IPS-18c (cell line): ENCODE data around the gene BICD2.

Experiments used
- H3K4me3 ChIP-seq: 2 replicates; pipeline ENCODE4 v1.7.0; 2013; ENCODE audit warnings: low read depth, mild to moderate bottlenecking, low read length, moderate library complexity; ENCODE audit not compliant: insufficient read depth
- H3K9me3 ChIP-seq: one replicate; pipeline ENCODE4 v1.6.1; 2013; ENCODE audit warnings: mild to moderate bottlenecking, low read length, moderate library complexity; ENCODE audit not compliant: control insufficient read depth, insufficient read depth

The BICD2 gene

DNA sequence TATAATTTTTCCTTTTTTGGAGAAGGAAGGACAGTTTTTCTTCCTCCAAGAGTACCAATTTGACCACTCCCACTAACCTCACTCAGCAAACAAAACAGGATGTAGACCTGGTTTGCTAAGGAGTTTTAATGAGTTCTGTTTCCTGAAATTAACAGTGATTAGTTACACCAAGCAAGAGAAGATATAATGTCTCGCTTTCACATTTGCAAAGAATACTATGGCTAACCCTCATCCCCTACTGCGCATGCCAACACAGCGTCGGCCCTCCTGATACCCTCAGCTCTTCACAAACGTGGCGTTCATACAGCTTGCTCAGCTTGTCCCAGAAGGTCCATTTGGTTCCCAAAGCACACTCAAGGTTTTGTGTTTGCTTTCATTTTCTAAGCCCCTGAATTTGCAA, 52.8 kb downstream of the BICD2 start:
- no peaks in the 10 kb centered on the region for H3K9me3 ChIP-seq

DNA sequence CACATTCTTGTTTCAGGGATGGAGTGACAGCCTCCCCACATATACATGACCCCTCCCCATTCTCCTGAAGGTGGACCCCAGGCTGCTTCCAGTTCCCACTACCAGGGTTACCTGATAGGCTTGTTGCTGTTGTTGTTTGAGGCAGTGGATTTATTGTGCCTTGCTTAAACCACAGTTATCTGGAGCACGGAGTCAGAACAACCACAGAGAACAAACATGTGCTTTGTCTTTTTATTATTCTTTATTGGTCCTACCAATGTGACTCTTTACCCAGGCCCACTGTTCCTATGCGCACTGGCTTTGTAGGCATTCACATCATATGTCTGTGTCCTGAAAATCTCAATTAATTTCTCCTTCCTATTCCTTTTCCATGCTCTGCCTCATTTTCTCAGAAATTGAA, 53.5 kb downstream of the BICD2 start:
- no peaks in the 10 kb centered on the region for H3K9me3 ChIP-seq

More for the DNA sequence above, 52.8 kb downstream of the BICD2 start:
- H3K4me3 ChIP-seq, result no peak overlapping the region

DNA sequence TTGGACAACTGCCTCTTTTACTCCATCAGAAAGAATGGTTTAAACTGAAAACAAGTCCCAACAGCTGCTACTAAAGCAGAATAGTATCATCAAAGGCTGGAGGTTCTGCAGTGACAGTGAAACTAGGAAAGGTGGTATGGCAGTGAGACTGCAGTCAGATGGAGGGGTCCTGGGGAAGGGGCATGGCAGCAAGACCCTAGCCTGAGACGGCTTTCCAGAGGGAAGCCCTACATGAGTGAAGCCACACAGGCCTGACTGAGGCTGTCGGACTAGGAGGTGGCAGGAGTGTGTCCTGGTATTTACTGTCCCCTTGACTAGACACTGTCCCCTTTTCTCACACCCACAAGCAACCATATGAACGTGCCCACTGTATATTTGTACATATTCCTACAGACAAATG, 54.3 kb downstream of the BICD2 start:
- no peaks in the 10 kb centered on the region for H3K9me3 ChIP-seq
- H3K4me3 ChIP-seq, result no peak overlapping the region

More for the DNA sequence above, 53.5 kb downstream of the BICD2 start:
- no peak overlapping the region for H3K4me3 ChIP-seq

DNA sequence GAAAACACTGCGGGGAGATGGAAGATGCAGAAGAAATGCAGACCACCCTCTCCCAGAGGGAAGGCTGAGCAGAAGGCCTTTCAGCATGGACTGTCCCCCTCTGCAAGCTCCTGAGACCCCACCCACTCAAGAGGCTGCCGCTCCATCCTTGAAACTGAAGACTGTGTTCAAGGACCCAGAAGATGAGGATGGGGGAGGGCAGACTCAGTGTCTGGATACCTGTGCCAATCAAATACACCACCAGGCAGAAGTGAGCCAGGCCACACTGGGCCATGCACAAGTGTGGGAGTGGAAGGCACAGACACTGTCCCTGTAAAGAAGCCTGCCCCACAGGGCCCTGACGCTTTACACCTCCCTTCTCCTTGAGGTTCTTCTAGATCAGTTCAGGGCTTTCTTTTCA, 54.7 kb downstream of the BICD2 start:
- H3K4me3 ChIP-seq, result no peak overlapping the region
- H3K9me3 ChIP-seq, result no peaks in the 10 kb centered on the region

DNA sequence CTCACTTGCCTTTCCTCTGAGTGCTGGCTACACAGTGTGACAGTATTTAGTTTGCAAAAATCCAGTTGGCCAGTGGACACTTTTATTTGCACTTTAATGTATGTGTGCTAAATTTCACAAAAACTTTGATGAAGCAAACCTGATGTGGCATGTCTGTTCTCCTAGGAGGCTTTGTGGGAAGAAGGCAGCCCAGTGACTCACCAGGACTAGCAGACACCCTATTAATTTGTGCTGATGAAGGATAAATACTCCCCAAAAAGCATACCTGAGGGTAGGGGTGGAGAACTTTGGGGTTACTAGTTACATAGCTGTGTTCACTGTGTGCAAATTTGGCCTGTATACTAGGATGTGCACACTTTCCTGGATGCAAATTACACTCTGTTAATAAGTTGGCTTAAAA, 55.4 kb downstream of the BICD2 start:
- Histone ChIP-seq H3K9me3 (no peaks in the 10 kb centered on the region), H3K4me3 (no peak overlapping the region)

DNA sequence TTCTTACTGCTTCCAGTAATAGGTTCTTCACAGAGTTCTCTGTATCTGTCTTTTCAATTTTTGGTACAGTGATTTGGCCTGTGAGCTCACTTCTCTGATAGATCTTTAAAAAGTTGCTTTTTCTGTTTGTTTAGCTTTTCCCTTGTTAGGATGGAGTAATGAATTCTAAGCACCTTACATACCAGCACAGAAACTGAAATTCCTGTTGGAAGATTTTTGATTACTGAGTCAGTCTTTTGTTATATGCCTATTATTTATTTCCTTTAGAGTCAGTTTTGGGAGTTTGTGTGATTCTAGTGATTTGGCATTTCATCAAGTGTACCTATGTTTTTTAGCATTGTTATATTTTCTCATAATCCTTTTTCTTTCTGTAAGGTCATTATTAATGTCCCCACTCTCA, 57.1 kb downstream of the BICD2 start:
- no peaks in the 10 kb centered on the region for H3K9me3 ChIP-seq
- H3K4me3 ChIP-seq, result no peak overlapping the region

DNA sequence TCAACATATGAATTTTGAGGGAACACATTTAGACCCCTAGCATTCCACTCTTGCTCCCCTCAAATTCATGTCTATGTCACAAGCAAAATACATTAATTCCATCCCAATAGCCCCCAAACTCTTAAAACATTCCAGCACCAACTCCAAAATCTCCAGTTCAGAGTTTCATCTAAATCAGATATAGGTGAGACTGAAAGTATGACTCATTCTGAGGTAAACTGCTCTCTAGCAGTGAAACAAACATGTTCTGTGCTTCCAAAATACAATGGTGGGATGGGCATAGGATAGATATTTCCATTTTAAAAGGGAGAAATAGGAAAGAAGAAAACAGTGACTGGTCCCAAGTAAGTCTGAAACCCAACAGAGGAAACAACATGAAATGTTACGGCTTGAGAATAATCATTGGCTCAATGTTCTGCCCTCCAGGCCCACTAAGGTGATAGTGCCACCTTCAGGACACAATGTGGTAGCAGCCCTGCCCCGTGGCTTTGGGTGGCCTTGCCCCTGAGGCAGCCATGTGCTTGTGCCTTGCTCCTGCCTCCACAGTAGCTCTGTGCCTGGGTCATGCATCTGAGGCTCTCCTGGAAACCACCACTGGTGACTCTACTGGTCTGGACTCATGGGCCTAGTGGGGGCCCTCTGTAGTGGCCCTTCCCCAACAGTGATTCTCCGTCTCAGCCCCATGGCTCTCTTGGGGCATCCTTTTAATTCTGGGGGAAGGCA, 58.3 kb downstream of the BICD2 start:
- no peak overlapping the region for H3K4me3 ChIP-seq

DNA sequence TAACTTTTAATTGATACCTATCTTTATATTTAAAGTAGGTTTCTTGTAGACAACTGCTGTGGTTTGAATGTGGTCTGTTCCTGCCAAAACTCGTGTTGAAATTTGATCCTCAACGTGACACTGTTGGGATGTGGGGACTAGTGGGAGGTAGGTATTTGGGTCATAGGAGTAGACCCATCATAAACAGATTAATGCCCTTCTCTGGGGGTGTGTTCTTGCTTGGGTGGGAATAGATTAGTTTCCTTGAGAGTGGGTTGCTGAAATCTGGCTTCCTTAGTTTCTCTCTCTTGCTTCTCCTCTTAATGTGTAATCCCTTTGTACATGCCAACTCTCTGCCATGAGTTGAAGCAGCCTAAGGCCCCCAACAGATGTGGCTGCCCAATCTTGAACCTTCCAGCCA, 60.1 kb downstream of the BICD2 start:
- Histone ChIP-seq H3K9me3 (no peaks in the 10 kb centered on the region), H3K4me3 (no peak overlapping the region)

More for the DNA sequence above, 58.3 kb downstream of the BICD2 start:
- H3K9me3 ChIP-seq, result no peaks in the 10 kb centered on the region

DNA sequence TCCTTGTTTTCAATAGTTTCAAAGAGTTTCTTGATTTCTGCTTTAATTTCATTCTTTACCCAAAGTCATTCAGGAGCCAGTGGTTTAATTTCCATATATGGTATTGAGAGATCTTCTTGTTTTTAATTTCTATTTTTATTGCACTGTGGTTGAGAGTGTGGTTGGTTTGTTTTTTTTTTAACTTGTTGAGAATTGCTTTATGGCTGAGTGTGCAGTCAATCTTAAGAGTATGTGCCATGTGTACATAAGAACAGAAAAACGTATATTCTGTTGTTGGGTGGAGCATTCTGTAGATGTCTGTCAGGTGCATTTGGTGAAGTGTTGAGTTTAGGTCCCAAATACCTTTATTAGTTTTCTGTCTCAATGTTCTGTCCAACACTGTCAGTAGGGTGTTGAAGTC, 68.0 kb downstream of the BICD2 start:
- H3K4me3 ChIP-seq, result no peak overlapping the region
- H3K9me3 ChIP-seq, result peaks cover 6% of the 10 kb centered on the region

DNA sequence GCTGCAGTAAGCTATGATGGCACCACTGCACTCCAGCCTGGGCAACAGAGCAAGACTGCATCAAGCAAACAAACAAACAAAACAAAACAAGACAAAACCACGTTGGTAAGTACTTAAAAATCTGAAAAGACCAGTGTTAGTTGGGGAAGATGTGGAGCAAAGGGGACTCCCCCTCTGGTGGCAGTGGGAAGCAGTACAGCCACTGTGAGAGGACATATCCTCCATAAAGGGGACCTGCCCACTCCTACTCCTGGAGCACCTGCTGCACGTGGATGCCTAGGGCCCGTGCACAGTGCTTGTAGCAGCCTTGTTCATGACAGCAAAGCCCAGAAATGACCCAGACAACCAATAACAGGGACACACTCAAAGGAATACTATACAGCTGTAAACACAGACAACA, 77.7 kb downstream of the BICD2 start:
- no peaks in the 10 kb centered on the region for H3K9me3 ChIP-seq
- H3K4me3 ChIP-seq, result no peak overlapping the region

DNA sequence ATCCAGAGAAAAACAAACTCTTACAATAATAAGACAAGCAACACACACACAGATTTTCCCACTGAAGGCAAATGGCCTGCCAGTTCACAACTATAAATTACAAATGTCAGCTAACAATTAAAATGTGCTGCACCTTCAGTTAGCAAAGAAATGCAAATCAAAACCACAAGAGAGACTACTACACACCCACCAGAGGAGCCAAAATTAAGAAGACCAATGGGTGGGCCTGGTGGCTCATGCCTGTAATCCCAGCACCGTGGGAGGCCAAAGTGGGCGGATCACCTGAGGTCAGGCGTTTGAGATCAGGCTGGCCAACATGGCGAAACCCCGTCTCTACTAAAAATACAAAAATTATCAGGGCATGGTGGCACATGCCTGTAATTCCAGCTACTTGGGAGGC, 79.6 kb downstream of the BICD2 start:
- no peak overlapping the region for H3K4me3 ChIP-seq
- no peaks in the 10 kb centered on the region for H3K9me3 ChIP-seq

DNA sequence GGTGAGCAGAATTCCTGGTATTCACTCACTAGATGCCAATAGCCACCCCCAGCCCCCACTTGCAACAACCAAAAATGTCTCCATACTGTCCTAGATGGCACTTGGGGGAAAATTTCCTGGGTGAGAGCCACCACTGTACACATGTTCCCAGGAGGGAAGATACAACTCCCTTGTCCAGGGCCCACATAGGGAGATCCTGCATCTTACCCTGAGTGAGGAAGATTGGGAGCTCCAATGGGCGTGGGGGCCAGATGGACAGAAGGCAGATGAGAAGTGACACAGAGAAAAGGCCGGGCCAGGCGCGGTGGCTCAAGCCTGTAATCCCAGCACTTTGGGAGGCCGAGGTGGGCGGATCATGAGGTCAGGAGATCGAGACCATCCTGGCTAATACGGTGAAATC, 82.4 kb downstream of the BICD2 start:
- no peaks in the 10 kb centered on the region for H3K9me3 ChIP-seq
- H3K4me3 ChIP-seq, result no peak overlapping the region

DNA sequence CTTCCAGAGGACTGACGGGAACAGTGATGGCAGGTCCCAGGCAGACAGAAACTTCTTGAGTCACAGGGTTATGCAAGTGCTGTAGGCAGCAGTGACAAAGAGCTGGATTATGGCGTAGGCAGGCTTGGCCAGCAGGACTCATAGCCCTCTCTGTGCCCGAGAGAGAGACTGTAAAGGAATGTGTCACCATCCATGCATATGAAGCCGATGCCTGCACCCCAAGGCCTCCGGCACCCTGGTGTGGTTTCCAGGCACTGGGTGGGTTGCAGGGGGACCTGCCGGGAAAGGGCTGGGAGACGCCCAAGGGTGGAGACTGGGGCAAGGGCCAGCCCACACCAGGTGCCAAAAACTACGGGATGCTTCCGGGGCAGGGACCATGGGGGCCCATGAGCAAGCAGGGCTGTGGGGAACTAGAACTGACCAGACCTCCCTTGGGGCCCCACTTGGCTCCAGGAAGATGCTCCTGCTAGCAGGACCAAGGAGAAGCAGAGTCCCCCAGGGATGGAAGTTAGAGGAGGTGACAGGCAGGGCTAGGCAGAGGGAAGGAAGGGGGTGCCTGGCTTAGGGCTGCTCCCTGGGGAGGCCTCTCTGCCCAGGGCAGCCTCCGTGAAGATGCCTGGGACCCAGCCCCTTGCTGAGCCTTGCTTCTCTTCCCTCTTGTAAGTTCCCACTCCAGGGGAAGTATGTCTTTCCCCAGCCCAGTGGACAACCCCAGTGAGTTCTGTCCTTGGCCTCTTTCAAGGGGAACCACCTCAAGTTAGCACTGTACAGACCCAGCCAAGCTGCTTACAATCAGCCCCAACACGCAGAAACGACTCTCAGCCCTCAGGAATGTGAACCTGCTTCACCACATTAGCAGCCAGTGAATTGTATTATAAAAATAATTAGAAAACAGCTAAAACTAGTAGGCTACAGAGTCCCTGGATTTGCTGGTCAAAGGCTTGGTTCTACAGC, 84.2 kb downstream of the BICD2 start:
- no peaks in the 10 kb centered on the region for H3K9me3 ChIP-seq
- no peak overlapping the region for H3K4me3 ChIP-seq

DNA sequence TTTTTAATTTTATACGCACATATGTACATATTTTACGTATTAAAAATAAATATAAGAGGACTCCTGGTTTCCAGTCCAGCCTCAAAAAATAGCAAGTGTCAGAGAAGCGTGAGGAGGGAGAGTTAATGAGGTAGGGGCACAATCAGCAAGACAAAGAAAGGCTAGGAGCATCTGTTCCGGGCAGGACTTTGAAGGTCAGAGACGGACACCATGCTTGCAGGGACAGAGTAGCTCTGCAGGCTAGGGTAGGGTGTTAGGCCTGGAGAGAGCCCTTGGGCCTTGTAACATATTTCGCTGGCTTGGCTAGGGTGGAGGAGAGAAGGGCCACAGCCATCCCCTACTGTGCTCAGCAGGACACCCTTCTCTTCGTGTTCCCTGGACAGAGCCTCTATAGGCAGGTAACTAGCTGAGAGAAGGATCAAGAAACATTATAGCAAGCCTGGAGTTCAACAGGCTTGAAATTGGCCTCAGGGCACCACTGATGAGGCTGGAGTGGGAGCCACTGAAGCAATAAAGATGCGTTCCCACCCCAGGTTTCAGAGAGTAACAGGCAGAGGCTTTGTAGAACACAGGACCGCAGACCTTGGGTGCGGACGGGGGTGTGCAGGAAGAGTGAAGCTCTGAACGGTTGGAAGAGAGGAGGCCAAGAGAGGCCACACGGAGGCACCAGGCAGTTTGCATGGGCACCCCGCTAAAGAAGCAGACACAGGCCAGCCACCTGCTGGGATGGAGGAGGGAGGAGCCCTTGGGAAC, 85.0 kb downstream of the BICD2 start:
- no peaks in the 10 kb centered on the region for H3K9me3 ChIP-seq
- H3K4me3 ChIP-seq, result 0 out of 2 replicates have a peak overlapping the region, but pooled peaks have one; percentile 3

DNA sequence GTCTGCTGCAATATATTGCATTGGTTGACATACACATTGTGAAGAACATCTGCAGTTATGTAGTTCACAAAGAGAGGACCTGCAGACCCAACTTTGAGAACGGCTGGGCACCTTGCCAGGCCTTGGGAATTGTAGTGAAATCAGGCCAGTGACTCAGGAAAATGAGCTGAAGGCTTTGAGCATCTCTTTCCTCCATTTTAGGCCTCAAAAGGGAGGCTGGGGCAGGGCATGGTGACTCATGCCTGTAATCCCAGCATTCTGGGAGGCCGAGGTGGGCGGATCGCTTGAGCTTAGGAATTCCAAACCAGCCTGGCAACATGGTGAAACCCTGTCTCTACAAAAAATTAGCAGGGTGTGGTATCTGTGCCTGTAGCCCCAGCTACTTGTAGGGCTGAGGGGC, 93.3 kb downstream of the BICD2 start:
- H3K9me3 ChIP-seq, result no peaks in the 10 kb centered on the region
- H3K4me3 ChIP-seq, result peak overlapping the region; percentile 99; the same call in 1 of the 2 replicates

DNA sequence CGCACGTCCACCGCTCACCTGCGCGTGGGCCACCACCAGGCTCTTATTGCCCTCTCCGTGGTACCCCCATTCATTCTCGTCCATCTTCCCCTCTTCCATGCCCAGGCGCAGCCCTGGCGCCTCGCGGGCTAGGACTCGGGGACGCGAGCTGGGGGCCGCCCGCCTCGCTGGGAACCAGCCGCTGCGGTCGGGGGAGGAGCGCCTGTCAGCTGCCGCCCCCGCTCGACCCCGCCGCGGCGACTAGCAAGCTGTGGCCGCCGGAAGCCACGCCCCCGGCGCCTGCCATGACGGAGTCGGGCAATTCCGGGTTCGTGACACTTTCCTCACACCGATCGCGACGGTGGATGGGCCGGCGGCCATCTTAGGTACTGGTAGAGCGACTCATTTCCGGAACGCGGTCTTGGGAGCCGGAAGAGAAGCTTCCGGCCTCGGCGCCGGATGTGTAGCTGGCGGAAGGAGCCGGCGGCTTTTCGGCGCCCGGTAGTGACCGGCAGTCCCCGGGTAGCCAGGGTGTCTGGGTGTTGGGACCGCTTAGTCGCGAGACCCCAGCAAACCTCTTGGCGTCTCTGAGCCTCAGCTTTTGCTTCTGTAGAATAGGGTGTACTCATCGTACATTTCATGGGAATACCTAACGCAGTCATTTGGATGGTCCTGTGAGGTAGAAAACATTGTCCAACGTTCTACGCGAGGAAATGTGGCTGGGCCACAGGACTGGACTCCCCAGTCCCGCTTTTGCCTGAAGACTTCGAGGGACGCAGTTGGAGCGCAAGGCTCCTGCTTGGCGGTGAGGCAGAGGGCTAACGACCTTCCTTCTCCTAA, 94.5 kb downstream of the BICD2 start, which contains the start of gene IPPK:
IPPK (minus strand) TSS at position 242 of the 819 bp plus-strand sequence; CDS start at position 99, 143 bp downstream.
- H3K4me3 ChIP-seq, result peak within 1 kb of the TSS; percentile 99

DNA sequence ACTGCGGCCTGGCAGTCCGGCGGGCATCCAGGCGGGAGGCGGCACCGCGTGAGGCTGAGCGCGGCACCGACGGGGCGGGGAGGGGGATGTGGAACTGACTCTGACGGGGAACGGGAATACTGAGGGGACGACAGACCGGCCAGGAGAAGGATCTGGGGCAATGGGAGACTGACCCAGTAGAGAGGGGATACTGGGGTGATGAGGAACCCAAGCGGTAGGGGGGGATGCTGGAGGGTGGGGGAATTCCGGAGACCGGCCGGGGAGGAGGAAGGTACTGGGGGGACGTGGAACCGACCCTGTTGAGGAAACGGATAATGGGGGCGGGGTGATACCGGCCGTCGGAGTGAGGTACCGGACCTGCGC, 95.1 kb downstream of the BICD2 start:
- H3K9me3 ChIP-seq, result no peaks in the 10 kb centered on the region
- H3K4me3 ChIP-seq, result peak overlapping the region; percentile 99

More for the DNA sequence above, 94.5 kb downstream of the BICD2 start, which contains the start of gene IPPK:
- no peaks in the 10 kb centered on the region for H3K9me3 ChIP-seq
